Inflammatory macrophage treated with lipopolysaccharide for 4 hours (primary cell): ENCODE results near the gene CTCF.

Experiments
- DNase-seq: peaks from one replicate; pipeline ENCODE4 v3.0.0-alpha.2; 2020

The CTCF gene

GRCh38 chr16:67653789-67654402, 91.6 kb downstream of the CTCF start:
- no peak for DNase-seq

DNA sequence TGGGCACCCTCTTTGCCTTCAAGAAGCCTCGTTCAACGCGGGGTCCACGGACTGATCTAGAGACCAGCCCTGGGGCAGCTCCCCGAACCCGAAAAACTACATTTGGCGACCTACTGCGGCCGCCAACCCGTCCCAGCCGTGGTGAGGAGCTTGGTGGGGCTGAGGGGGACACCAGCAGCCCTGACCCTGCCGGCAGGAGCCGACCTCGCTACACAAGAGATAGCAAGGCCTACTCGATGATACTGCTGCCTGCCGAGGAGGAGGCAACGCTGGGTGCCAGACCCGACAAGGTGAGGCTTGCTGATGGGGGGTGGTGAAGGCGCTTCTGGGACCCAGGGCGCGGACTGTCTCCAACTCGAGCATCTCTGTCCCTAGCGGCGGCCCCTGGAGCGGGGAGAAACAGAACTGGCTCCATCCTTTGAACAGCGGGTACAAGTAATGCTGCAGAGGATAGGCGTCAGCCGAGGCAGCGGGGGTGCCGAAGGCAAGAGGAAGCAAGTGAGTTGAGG, 92.1 kb downstream of the CTCF start:
- DNase-seq = no peak

DNA sequence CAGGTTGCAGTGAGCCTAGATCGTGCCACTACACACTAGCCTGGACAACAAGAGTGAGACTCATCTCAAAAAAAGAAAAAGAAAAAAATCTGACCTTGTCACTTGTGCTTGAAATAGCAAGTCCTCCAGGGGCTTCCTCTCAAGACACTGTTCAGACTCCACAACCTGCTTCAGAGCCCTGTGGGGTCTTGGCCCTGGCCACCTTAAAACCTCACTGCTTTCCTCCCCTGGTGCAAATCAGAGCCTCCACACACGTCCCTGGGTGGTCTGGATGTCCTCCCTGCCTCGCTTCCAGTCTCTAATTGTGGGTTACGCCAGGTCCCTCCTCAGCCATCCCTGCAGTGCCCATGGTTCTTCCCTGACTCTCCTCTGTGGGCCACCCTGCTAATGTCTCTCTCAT, 93.0 kb downstream of the CTCF start:
- DNase-seq = no peak

DNA sequence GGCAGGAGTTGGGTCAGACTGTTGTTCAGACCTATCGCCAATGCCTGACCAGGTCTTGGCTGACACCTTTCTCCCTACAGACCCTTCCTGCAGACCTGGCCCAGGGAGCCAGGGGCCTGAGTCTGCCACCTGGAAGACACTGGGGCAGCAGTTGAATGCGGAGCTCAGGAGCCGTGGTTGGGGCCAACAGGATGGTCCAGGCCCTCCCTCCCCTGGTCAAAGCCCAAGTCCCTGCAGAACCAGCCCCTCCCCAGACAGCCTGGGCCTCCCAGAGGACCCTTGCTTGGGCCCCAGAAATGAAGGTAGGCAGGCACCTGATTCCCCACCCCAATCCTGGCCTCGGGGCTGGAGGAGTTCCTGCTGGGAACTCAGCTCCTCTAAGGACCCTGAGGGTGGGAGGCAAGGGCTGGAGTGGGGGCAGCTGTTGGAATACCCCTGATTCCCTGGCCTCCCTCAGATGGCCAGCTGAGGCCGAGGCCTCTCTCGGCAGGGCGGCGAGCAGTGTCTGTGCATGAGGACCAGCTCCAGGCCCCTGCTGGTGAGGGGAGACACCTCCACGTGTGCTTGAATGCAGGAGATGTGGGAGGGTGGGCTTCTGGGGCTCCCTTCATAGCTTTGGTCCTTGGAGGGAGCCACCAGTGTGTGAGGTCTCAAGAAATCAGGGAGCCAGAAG, 94.2 kb downstream of the CTCF start:
- no peak for DNase-seq

- DNase-seq = no peak
These were observed 94.8 kb downstream of the CTCF start for GRCh38 chr16:67657017-67657608.

GRCh38 chr16:67657751-67658518, 95.6 kb downstream of the CTCF start:
- no peak for DNase-seq

DNA sequence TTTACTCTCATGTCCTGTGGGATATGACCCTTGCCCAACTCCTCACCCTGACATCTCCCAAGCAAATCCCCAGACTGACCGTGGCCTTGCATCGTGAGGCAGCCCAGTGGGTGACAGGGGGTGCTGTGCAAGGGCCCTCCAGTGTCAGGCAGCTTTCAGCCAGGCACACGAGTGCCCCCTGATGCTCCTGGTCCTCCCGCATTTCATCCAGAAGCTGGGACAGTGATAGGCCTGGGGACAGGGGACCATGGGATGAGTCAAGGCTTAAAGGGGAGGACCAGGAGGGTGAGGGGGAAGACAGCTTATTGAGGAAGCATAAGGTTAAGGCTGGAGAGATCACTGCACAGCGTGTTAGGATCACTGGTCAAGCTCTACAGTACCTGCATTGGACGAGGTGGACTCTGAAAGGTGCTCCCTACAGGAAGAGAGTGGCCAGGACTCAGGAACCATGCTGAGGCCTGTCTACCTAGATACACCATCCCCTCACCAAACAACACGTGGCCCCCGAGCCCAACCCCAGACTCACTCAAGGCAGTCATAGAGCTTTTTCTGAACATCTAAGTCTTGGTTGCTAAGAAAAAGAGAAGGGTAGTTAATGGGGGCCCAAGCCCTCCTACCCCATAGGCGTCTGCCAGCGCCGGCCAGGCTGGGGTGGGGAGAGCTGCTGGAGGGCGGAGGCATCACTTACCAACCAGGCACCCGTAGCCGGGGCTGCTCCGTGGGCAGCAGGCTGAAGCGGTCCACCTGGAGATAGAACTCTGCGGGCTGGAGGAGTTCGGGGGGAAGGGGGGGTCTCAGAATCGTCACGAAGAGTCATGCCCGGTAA, 96.7 kb downstream of the CTCF start:
- no peak for DNase-seq

DNA sequence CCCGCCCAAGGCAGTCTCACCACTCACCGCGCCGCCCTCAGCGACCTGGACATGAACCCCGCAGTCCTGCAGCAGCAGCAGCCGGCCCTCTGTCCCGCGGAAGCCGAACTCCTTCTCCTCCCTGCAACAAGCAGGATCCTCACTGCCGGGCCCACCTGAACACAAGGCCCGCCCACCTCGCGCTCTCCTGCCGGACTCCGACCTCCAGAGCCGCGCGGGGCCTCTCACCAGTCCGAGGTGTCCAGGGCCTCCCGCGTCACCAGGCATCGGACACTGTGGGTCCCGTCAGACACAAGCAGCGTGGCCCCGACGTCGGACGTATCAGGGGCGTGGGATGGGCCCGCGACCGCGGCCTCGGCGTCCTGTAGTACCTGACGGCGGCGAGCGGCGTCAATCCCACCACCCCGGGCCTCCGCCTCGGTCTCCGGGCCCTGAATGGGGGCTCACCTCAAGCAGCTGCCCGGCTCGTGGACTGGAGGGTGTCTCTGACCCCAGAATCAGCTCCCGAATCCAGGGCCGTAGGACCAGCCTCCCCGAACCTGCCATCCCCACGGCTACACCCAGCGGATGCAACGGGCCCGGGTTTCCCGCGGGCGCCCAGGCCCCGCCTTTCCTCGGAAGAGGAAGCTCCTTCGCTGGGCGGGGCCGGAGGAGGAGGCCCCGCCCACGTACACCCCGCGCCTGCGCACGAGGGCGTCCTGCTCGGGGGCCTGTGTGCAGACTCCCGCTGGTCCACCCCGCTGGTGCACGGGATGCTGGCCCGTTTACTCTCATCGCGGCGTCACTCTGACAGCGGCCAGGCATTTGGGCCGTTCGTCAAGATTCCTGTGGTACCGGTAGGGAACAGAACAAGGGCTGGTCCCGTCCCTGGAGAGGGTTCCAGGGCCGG, 97.6 kb downstream of the CTCF start, which contains the start of gene ACD:
TSS of gene ACD (minus strand) at position 586 of the 889 bp plus-strand sequence. CDS start at position 546, 40 bp downstream.
- peak; percentile 95 for DNase-seq

DNA sequence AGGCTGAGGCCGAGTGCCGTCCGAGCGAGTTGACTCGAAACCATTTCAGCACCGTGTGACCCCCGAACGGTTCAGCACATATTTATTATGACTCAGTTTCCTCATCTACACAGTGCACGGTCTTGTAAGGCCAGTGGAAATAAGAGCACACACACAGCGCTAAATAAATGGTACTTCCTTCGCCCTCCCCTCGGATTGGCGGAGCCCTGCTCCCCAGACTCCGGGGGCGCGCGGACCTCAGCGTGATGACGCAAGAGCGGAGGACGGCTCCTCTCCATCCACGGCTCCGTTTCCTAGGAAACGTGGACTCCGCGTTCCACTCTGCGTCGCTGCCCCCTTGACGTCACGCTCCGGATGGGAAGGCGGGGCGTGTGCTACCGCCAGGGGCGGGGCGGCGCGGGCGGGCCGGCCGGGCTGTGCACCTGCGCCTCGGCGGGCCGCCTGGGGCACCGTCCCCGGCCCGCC, 98.3 kb downstream of the CTCF start, which contains the start of gene PARD6A:
TSS of gene PARD6A (plus strand) at position 397 of the 465 bp plus-strand sequence. CDS start 79 bp downstream, outside the sequence.
- peak; percentile 94 for DNase-seq

DNA sequence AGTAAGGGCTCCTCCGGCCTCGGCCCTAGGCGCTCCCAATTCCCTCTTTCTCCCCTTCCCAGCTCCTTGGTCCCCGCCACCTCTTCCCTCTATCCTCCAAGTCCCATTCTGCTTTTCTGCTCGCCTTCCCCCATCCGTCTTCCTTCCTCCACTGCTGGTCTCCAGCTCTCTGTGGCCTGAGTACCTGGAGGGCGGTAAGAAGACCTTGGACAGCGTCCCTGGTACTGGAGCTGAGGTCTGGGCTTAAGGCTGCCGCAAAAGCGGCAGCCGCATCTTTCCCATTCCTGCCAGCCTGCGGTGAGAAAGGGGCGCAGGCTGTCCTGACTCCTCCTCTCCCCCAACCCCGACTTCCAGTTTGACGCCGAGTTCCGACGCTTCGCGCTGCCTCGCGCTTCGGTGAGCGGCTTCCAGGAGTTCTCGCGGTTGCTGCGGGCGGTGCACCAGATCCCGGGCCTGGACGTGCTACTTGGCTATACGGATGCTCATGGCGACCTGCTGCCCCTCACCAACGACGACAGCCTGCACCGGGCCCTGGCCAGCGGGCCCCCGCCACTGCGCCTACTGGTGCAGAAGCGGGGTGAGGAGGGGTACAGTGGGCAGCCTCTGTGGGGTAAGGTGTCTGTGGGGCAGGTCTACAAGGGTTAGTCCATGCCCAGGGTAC, 98.9 kb downstream of the CTCF start:
- no peak for DNase-seq

- no peak for DNase-seq
These were observed 99.7 kb downstream of the CTCF start for GRCh38 chr16:67661886-67662652.

GRCh38 chr16:67662653-67663010, 100.3 kb downstream of the CTCF start:
- DNase-seq = no peak

GRCh38 chr16:67663151-67663876, 101.0 kb downstream of the CTCF start:
- peak; percentile 47 for DNase-seq

GRCh38 chr16:67663877-67664222, 101.5 kb downstream of the CTCF start:
- no peak for DNase-seq

DNA sequence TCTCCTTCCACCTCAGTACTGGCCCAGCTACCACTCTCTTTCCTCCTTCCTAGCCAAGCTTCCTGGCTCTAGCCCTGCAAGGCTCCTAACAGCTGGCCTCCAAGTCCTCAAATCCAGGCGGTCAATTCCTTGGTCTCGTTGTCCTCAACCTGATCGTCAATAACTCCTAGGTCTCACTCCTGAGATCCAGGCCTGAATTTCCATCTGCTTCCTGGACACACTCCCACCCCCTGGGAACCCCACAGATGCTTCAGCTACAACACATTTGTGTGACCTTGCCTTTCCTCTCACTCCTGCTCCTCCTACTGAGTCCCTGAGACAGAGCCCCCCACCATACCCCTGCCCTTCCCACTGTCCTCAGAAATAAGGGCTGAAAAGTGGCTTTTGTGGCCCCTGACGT, 101.9 kb downstream of the CTCF start:
- DNase-seq = no peak

DNA sequence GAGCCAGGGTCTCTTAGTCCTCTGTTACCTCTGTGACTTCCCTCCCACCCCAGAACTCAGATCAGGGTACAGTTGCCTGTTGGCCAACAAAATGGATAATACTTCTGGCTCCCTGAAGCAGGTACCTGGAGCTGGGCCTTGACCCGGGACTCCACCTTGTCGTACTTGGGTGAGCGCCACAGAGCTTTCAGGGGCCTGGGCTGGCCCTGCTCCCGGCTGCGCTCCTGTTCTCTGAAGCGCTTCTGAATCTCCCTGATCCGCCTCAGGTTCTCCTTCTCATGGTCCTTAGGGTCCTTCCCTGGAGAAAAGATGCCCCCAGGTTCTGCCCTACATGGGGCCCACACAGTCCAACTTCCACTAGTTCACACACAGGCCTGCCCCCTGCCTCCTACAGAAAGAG, 102.5 kb downstream of the CTCF start:
- no peak for DNase-seq

DNA sequence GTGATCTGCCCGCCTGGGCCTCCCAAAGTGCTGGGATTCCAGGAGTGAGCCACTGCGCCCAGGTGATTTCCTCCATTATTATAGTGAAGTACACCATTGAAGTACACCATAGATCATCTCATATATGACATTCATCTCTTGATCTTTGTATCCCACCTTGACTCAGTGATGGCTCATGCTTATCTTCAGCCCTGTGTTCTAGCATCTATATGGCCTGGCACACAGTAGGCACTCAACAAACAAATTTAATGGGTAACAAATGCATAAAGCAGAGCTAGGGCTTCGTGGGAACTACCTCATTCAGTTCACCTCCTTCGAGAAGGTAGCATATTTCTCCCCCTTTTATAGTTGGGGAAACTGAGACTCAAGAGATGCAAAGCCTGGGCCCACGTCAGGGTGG, 103.3 kb downstream of the CTCF start:
- no peak for DNase-seq

DNA sequence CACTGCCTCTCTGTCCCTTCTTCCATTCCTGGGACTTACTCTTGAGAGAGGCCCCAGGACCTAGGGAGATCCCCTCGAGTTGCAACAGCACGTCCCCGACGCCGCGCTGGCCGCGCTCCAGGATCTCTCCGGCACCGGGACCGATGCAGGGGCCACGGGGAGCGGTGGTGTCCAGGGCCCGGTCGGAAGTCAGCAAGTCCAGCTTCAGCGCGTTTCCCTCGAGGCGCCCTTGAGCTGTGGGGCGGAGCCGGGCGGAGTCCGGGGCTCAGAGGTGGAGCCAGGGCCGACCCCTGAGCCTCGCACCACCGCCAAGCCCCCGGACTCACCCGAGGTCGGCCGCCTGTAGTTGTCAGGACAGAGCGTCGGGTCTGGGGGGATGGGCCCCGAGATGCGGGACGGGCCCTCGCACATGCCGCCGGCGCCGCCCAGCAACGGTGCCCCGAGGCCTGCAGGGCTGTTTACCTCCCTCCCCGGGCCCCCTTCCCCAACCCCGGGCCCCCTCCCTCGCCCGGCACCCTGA, 103.8 kb downstream of the CTCF start:
- DNase-seq = peak; percentile 27
